ENCODE results near the gene JAK2. TPM values are rescaled to one million over a fixed set of nuclear protein-coding genes. Genes with fewer than 3 reads are reported as not detected.
"Not testable (repeated sequence)": the region's sequence is repeated elsewhere in the genome, so short reads cannot be mapped to it uniquely, and the experiment has no call there.

JAK2 gene
- total RNA-seq, 1 donor: 13.4 TPM

DNA sequence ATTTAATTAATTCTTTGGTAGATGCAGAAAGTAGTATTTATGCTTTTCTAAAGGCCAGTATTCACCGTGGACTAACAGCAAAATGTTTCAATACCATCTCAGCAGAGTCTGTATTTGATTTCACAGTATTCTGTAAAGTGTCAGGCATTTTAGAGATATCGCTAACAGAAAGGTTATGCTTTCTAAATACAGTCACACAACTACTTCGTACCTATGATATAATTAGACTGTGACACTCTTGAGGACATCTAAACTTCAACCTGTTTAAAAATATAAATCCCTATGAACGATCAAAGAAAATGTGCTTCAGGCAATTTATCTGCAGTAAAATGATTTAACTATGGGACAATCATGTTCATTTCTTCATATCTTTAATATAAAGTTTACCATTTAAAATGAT lies 41.7 kb upstream of the JAK2 start:
- H3K4me3 ChIP-seq (ENCODE audit: low read depth, low read length): no peak overlapping the region
- no peak for TF ChIP-seq CTCF (IDR thresholded peaks at IDR 0.05; ENCODE audit: insufficient read depth, low read depth, low read length)
- no peak for DNase-seq (ENCODE audit: low read depth)

DNA sequence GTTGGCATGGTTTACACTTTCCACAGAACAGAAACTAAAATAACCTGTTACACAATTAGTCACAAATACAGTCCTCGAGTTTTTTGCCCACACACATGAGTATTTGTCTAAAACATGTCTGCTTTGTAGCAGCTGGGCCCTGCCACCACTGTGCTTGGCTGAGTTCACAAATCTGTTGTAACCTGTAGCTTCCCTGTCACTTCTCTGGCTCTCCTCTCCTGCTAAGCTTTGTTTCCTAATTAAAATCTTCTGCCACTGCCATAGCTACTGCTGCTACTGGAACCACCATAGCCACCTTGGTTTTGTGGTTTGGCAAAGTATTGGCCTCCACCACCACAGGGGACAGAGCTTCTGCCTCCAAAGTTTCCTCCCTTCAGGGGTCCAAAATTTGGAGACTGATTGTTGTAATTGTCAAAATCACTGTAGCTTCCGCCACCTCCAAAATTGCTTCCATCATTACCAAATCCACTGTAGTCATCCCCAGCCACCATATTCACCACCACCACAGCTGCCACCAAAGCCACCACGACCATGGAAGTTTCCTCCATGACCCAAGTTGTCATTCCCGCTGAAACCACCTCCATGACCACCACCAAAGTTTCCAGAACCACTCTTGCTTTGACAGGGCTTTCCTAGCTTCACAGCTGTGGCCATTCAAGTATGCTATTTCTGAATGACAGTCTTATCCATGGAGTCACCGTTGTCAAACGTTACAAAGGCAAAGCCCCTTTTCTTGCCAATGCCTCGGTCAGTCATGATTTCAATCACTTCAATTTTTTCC lies 40.5 kb upstream of the JAK2 start:
- not testable (repeated sequence) for H3K4me3 ChIP-seq (ENCODE audit: low read depth, low read length); DNase-seq (ENCODE audit: low read depth)

GRCh38 chr9:4946937-4947336 lies 38.1 kb upstream of the JAK2 start:
- H3K4me3 ChIP-seq (ENCODE audit: low read depth, low read length): no peak overlapping the region
- no peak for DNase-seq (ENCODE audit: low read depth)
- TF ChIP-seq CTCF (IDR thresholded peaks at IDR 0.05; ENCODE audit: insufficient read depth, low read depth, low read length): no peak

DNA sequence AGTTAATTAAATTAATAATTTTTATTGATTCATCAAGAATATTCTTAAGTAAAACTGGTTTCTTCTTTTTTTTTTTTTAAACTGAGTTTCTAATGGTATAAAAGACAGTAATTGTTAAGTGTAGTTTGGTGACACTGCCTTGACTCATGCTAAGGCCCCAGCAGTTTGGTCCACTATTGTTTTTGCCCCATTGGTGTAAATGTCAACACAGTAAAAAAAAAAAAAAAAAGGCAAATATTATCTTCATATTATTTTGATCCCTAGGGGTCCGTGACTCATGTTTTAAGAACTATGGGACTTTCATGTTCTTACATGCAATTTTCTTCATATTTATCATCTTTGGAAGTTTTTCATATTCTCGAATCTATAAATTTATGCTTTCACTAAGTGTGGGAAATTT lies 29.2 kb upstream of the JAK2 start:
- DNase-seq (ENCODE audit: low read depth): no peak
- no peak overlapping the region for H3K4me3 ChIP-seq (ENCODE audit: low read depth, low read length)
- TF ChIP-seq CTCF (IDR thresholded peaks at IDR 0.05; ENCODE audit: insufficient read depth, low read depth, low read length): no peak

- no peak overlapping the region for H3K4me3 ChIP-seq (ENCODE audit: low read depth, low read length)
- TF ChIP-seq CTCF (IDR thresholded peaks at IDR 0.05; ENCODE audit: insufficient read depth, low read depth, low read length): no peak
- no peak for DNase-seq (ENCODE audit: low read depth)
These were observed 26.0 kb upstream of the JAK2 start for GRCh38 chr9:4959031-4959430.

DNA sequence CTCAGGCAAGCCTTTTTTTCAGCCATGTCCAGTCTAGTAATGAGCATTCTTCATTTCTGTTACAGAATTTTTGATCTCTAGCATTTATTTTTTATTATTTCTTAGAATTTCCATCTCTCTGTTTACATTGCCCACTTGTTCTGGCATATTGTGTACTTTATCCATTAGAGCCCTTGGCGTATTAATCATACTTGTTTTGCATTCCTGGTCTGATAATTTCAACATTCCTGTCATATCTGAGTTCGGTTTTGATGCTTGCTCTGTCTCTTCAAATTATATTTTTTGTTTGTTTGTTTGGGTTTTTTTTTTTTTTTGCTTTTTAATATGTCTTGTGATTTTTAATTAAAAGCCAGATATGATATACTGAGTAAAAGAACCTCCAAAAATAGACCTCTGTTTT lies 23.0 kb upstream of the JAK2 start:
- DNase-seq (ENCODE audit: low read depth): no peak
- H3K4me3 ChIP-seq (ENCODE audit: low read depth, low read length): no peak overlapping the region
- no peak for TF ChIP-seq CTCF (IDR thresholded peaks at IDR 0.05; ENCODE audit: insufficient read depth, low read depth, low read length)

DNA sequence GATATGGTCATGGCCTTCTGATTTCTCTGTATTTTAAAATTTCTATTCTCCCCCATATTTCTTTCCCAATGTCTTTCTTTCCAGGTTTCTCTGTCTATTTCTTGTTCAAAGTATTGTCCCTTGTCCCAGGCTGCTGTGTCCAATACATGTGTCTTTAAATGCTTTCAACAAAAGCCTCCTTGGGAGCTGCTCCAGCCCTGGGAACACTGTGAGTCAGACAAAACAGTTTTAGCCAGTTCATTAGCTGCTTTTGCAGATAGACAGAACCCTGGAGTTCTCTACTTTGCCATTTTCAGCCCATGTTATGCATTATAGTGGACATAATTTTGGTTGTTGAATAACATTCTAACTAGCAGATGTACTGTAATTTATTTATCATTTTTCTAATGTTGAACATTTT lies 20.5 kb upstream of the JAK2 start:
- DNase-seq (ENCODE audit: low read depth): no peak

More for the DNA sequence above, 20.5 kb upstream of the JAK2 start:
- no peak for TF ChIP-seq CTCF (IDR thresholded peaks at IDR 0.05; ENCODE audit: insufficient read depth, low read depth, low read length)
- H3K4me3 ChIP-seq (ENCODE audit: low read depth, low read length): no peak overlapping the region

All from fibroblast of villous mesenchyme (primary cell).